Measurements from ENCODE around the gene KLRC4. TPM values are rescaled to one million over a fixed set of nuclear protein-coding genes. Genes with fewer than 3 reads are reported as not detected.

KLRC4 gene
- total and polyA plus RNA-seq, 2 of the 4 experiments (the other 2 are of a cell fraction), result not detected

DNA sequence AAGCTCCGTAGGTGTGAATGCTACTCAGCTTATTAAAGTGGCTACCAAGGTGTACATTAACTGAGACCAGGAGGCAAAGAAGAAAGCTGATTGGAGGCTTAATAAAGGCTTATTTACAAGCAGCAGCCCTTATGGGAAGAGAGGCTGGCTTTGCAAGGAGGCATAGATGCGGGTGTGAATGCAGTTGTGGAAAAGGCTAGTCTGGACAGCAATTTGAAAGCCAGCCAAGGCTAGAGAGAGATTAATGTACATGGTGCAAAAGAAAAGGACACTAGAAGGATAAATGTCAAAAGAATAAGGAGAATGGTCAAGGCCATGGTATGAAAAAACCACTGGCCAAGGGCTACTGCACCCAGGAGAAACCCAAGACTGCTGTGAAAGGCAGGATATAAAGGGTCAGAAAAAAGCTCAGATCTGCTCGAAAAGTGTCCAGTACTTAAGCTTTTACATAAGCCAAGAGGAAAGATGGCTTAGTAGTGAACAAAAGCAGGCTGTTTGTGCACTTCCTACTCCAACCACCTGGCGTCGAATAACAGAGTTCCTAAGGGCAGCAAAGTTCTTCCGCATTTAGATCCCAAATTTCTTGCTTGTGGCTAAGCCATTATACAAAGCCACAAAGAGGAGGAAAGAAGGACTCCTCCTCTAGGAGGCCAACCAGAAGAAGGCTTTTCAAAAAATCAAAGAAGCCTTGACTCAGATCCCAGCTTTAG, 43.7 kb downstream of the KLRC4 start:
- Histone ChIP-seq H3K9ac (ENCODE audit: low read depth, low read length) (peak overlapping the region; percentile 87; the same call in 1 of the 2 replicates), H2AK9ac (replicated peaks; ENCODE audit: low read depth, low read length, poor library complexity) (no peak overlapping the region), H2BK120ac (ENCODE audit: low read depth, low read length) (0 out of 2 replicates have a peak overlapping the region, but pooled peaks have one; percentile 94), H2BK15ac (ENCODE audit: low read depth, low read length) (peak overlapping the region; percentile 26; the same call in 1 of the 3 replicates), H3K36me3 (ENCODE audit: control insufficient read depth, insufficient read depth, low read length) (no peaks in the 10 kb centered on the region), H2AFZ (replicated peaks; ENCODE audit: low read length, poor library complexity) (peak overlapping the region; percentile 92), H3K23ac (ENCODE audit: low read depth, low read length) (peak overlapping the region; percentile 2; the same call in 1 of the 2 replicates), H2BK20ac (ENCODE audit: low read depth, low read length) (0 out of 2 replicates have a peak overlapping the region, but pooled peaks have one; percentile 17), H3K18ac (ENCODE audit: low read depth, low read length) (peak overlapping the region; percentile 90; the same call in 1 of the 2 replicates), H3K4me1 (ENCODE audit: control insufficient read depth, insufficient read depth, low read length) (peaks cover 22% of the 10 kb centered on the region), H4K91ac (ENCODE audit: insufficient read depth, low read depth, low read length) (0 out of 2 replicates have a peak overlapping the region, but pooled peaks have one; percentile 8), H3K4ac (ENCODE audit: low read depth, low read length) (peak overlapping the region; percentile 83), H4K5ac (ENCODE audit: low read depth, low read length) (peak overlapping the region; percentile 95), H3K79me1 (ENCODE audit: low read depth in 1 of 2, low read length in 2 of 2) (no peaks in the 10 kb centered on the region), H3K27me3 (ENCODE audit: control insufficient read depth, insufficient read depth, low read length) (no peaks in the 10 kb centered on the region), H3K4me2 (ENCODE audit: low read depth, low read length) (peak overlapping the region; percentile 95), H3K14ac (replicated peaks; ENCODE audit: low read depth, low read length) (no peak overlapping the region), H3K56ac (ENCODE audit: extremely low read depth, insufficient read depth, low read length) (no peak overlapping the region; the same call in 1 of the 2 replicates), H4K8ac (ENCODE audit: low read depth in 2 of 2, low read length in 2 of 2) (peak overlapping the region; percentile 95 to 96), H4K20me1 (ENCODE audit: insufficient read depth, low read length) (no peaks in the 10 kb centered on the region), H2BK5ac (ENCODE audit: low read depth, low read length, poor library complexity, severe bottlenecking) (no peak overlapping the region), H2AK5ac (ENCODE audit: low read depth, low read length) (no peak overlapping the region), H3K27ac (ENCODE audit: insufficient read depth, low read length) (peak overlapping the region; percentile 48; the same call in 1 of the 2 replicates), H3K4me3 (ENCODE audit: insufficient read depth, low read depth, low read length) (peak overlapping the region; percentile 54; the same call in 1 of the 2 replicates), H3K9me3 (ENCODE audit: control insufficient read depth, insufficient read depth, low read length) (no peaks in the 10 kb centered on the region), H3K9me1 (ENCODE audit: insufficient read depth, low read length) (no peaks in the 10 kb centered on the region)
- no TSS peak for BruUV-seq (replicated peaks)
- peak; percentile 33 for DNase-seq
- ChIA-PET CTCF (interaction anchor here (0.5 to 0.6 kb wide), 2 partner anchors 97 to 330 kb away, joined by 3 read pairs; no protein-coding TSS in a partner anchor), POLR2A (ENCODE audit: unreplicated experiment) (no interaction called here)
- in situ Hi-C loops (cut with MboI; ENCODE audit: low sequenced_read_pairs), result no loop called here
- intact Hi-C loops (cut with micrococcal nuclease), result loop anchor here (2.0 kb wide), 4 partner anchors 129 to 353 kb away; partner anchors contain the start of gene STYK1
- no peak for ATAC-seq (ENCODE audit: low read depth)
- dilution Hi-C loops (cut with HindIII; ENCODE audit: low sequenced_read_pairs, unreplicated experiment), result no loop called here
- TF ChIP-seq BHLHE40 (IDR thresholded peaks at IDR 0.05; ENCODE audit: low read depth, low read length) (no peak), RFX5 (IDR thresholded peaks at IDR 0.05; ENCODE audit: low read depth, low read length) (no peak), RAD21 (IDR thresholded peaks at IDR 0.05; ENCODE audit: low read length) (peak; percentile 11; the same call in 1 of the 2 replicates)
- TF ChIP-seq, protein P1, sequence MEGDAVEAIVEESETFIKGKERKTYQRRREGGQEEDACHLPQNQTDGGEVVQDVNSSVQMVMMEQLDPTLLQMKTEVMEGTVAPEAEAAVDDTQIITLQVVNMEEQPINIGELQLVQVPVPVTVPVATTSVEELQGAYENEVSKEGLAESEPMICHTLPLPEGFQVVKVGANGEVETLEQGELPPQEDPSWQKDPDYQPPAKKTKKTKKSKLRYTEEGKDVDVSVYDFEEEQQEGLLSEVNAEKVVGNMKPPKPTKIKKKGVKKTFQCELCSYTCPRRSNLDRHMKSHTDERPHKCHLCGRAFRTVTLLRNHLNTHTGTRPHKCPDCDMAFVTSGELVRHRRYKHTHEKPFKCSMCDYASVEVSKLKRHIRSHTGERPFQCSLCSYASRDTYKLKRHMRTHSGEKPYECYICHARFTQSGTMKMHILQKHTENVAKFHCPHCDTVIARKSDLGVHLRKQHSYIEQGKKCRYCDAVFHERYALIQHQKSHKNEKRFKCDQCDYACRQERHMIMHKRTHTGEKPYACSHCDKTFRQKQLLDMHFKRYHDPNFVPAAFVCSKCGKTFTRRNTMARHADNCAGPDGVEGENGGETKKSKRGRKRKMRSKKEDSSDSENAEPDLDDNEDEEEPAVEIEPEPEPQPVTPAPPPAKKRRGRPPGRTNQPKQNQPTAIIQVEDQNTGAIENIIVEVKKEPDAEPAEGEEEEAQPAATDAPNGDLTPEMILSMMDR (conservative IDR thresholded peaks at IDR 0.05; ENCODE audit: low read depth, low read length), result 0 out of 2 replicates have a peak, but pooled peaks have one; percentile 17
- 17% methylated on average over 2 of the region's 6 CpGs; no CpG with 5 or more reads in 1 of the 2 experiments for WGBS, 2 experiments (ENCODE audit: extremely low coverage in 2 of 2, insufficient read length in 1 of 2)

Data from IMR-90 (cell line).